PFSK-1 (cell line): ENCODE data around the gene MYLK3.

Experiments
- FOXP2 ChIP-seq: optimal IDR thresholded peaks from 2 replicates; pipeline ENCODE3; 2011; ENCODE audit warnings: borderline replicate concordance, control low read depth, inconsistent platforms; ENCODE audit not compliant: insufficient read depth; ENCODE audit errors: extremely low read length, extremely low read depth
- POLR2AphosphoS5 ChIP-seq: IDR thresholded peaks from 2 replicates; pipeline ENCODE4 v1.6.1; 2012; ENCODE audit warnings: low read depth, mild to moderate bottlenecking, control low read depth, low read length, moderate library complexity
- SIN3A ChIP-seq: IDR thresholded peaks from 2 replicates; pipeline ENCODE4 v1.6.1; 2012; ENCODE audit warnings: mild to moderate bottlenecking, low read length, moderate library complexity, borderline replicate concordance; ENCODE audit not compliant: insufficient read depth
- TAF1 ChIP-seq: IDR thresholded peaks from 2 replicates; pipeline ENCODE4 v1.6.1; 2012; ENCODE audit warnings: low read length, control low read depth, borderline replicate concordance; ENCODE audit not compliant: insufficient read depth
- TF ChIP-seq, protein P1 (sequence below), 2 experiments: IDR thresholded peaks; 2 replicates each; pipeline versions ENCODE4 v1.6.1 to v1.8.0; 2011 to 2012; ENCODE audit warnings: low read depth in 2 of 2, low read length in 2 of 2, control low read depth in 1 of 2, inconsistent platforms in 1 of 2, mild to moderate bottlenecking in 1 of 2, moderate library complexity in 1 of 2; ENCODE audit not compliant: insufficient read depth in 1 of 2

Gene MYLK3

DNA sequence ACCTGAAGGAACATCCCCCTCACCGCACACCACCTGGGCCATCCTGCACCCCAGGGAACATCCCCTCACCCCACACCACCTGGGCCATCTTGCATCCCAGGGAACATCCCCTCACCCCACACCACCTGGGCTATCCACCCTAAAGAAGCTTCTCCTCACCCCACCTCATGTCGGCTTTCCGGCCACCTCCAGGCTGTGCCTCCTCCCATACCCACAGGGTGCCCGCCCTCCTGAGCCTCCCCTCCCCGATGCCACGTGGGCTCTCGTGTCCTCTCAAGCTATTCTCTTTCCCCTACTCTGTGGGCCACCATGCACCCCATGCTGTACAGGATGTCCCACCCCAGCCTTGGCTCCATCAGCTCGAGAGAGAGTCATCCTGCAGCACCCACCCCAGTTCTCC is 18.0 kb downstream of the MYLK3 start:
- TF ChIP-seq TAF1: no peak
- TF ChIP-seq SIN3A: no peak
- TF ChIP-seq FOXP2: no peak
- no peak for TF ChIP-seq POLR2AphosphoS5
- TF ChIP-seq, protein P1, sequence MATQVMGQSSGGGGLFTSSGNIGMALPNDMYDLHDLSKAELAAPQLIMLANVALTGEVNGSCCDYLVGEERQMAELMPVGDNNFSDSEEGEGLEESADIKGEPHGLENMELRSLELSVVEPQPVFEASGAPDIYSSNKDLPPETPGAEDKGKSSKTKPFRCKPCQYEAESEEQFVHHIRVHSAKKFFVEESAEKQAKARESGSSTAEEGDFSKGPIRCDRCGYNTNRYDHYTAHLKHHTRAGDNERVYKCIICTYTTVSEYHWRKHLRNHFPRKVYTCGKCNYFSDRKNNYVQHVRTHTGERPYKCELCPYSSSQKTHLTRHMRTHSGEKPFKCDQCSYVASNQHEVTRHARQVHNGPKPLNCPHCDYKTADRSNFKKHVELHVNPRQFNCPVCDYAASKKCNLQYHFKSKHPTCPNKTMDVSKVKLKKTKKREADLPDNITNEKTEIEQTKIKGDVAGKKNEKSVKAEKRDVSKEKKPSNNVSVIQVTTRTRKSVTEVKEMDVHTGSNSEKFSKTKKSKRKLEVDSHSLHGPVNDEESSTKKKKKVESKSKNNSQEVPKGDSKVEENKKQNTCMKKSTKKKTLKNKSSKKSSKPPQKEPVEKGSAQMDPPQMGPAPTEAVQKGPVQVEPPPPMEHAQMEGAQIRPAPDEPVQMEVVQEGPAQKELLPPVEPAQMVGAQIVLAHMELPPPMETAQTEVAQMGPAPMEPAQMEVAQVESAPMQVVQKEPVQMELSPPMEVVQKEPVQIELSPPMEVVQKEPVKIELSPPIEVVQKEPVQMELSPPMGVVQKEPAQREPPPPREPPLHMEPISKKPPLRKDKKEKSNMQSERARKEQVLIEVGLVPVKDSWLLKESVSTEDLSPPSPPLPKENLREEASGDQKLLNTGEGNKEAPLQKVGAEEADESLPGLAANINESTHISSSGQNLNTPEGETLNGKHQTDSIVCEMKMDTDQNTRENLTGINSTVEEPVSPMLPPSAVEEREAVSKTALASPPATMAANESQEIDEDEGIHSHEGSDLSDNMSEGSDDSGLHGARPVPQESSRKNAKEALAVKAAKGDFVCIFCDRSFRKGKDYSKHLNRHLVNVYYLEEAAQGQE (IDR thresholded peaks at IDR 0.05; ENCODE audit: insufficient read depth in 1 of 2, low read depth in 2 of 2, low read length in 2 of 2): no peak

DNA sequence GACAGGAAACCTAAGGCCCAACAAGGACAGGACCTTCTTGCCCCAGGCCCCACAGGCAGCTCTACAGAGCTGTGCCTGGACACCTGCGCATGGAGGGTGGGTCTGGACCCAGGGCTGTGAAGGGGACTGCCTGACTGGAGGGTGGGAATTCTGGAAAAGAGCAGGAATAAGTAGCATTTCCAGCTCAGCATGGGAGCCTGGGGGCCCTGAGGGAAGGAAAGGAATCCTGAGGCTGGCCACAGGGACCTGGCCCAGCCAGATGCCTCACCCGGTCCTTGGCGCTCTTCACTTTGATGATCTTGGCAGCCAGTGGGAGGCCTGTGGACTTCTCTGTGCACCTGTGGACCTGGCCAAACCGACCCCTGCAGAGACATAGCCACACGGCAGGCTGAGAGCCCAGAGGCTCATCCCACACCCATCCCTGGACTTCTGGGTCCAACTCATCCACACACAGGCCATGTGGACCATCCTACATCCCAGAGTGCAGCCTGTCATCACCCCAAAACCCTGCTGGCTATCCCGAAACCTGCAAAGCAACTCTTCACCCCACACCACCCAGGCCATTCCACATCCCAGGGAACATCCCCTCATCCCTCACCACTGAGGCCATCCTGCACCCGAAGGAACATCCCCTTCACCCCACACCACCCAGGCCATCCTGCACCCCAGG is 18.7 kb downstream of the MYLK3 start:
- TF ChIP-seq, protein P1 (IDR thresholded peaks at IDR 0.05; ENCODE audit: insufficient read depth in 1 of 2, low read depth in 2 of 2, low read length in 2 of 2): no peak
- no peak for TF ChIP-seq FOXP2
- TF ChIP-seq SIN3A: no peak
- no peak for TF ChIP-seq TAF1
- no peak for TF ChIP-seq POLR2AphosphoS5

DNA sequence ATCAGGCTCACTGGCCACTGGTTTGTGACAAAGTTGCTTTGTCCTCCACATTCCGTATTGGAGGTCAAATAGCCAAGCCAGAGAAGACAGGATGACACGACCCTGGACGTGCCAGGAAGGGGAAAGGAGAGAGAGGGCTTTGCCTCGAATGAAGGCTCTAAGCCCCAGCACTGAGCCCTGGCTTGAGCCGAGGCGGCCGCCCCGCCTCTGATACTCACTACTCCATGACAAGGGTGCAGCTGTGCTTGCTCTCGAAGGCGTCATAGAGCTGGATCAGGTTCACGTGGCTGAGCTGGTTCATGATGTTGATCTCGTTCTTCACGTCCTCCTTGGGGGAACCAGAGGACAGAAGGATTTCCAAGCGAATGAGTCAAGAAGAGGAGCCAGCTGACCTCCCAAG is 19.3 kb downstream of the MYLK3 start:
- TF ChIP-seq, protein P1 (IDR thresholded peaks at IDR 0.05; ENCODE audit: insufficient read depth in 1 of 2, low read depth in 2 of 2, low read length in 2 of 2): no peak
- TF ChIP-seq FOXP2 (no peak), POLR2AphosphoS5 (no peak), SIN3A (no peak), TAF1 (no peak)

DNA sequence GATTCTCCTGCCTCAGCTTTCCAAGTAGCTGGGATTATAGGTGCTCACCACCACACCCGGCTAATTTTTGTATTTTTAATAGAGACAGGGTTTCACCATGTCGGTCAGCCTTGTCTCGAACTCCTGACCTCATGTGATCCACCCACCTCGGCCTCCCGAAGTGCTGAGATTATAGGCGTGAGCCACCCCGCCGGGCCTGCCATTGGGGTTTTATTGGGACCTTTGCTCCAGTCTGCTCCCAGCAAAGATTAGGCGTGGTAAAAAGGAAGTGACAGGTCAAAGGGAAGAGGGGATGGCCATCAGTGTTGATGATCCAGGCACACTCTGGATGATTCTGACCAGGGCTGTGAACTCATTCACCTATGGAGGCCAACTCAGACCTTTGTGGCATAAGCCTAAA is 20.5 kb downstream of the MYLK3 start:
- TF ChIP-seq, protein P1 (IDR thresholded peaks at IDR 0.05; ENCODE audit: insufficient read depth in 1 of 2, low read depth in 2 of 2, low read length in 2 of 2): no peak
- no peak for TF ChIP-seq TAF1
- no peak for TF ChIP-seq POLR2AphosphoS5
- TF ChIP-seq FOXP2: no peak
- no peak for TF ChIP-seq SIN3A

DNA sequence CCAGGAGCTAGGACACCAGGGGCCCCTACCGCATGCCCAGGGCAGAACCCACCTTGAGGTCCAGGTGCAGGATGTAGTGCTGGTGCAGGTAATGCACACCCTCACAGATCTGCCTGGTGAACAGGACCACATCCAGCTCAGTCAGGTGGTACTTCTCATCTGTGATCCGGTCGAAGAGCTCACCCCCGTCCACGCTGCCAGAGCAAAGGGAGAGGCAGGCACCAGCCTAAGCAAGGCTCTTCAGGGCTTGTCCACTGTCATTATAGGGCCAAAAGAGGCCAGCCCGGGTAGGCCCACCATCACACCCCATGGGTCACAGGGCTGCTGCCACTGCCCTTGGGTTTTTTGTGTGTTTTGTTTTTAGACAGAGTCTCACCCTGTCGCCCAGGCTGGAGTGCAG is 21.0 kb downstream of the MYLK3 start:
- TF ChIP-seq SIN3A (no peak), POLR2AphosphoS5 (no peak), FOXP2 (no peak)
- TF ChIP-seq, protein P1 (IDR thresholded peaks at IDR 0.05; ENCODE audit: insufficient read depth in 1 of 2, low read depth in 2 of 2, low read length in 2 of 2): no peak
